HepG2 (cell line): ENCODE data around the gene STK40. TPM values are rescaled to one million over a fixed set of nuclear protein-coding genes. Genes with fewer than 3 reads are reported as not detected.

Experiments used
- ATAC-seq: fragments of 200-7000 bp; cut with Tn5 transposase; 3 replicates; pipeline ENCODE4 v1.9.1; 2020; ENCODE audit warnings: mild to moderate bottlenecking, moderate library complexity
- BruUV-seq: library from RNA; stranded (reverse); fragments of 400-500 nt; replicated peaks from 2 replicates; lab custom pipeline; 2021; lab: Mats Ljungman, UMichigan
- CTCF ChIA-PET: fragments of 300-600 bp; formaldehyde crosslinking; extraction: SDS; loops from one replicate; lab custom pipeline; 2021; ENCODE audit warnings: low total read pairs, inconsistent platforms, low intra/inter-chr PET ratio; lab: Yijun Ruan, JAX
- POLR2A ChIA-PET: fragments of 350-600 bp; sonication (Branson Sonifier 250); formaldehyde crosslinking; loops from one replicate; lab custom pipeline; 2020; ENCODE audit warnings: antibody characterized with exemption, inconsistent platforms; lab: Yijun Ruan, JAX
- DNase-seq: peaks from one replicate; pipeline ENCODE4 v3.0.0-alpha.2; 2015; ENCODE audit warnings: low spot score
- FAIRE-seq: peaks from 3 replicates; lab custom pipeline; 2011; peaks lifted over from hg19 to GRCh38; lab: Jason Lieb, UNC
- H2AFZ ChIP-seq: one replicate; pipeline ENCODE4 v1.6.1; 2011; ENCODE audit warnings: low read length, inconsistent platforms
- H3K27ac ChIP-seq: fragments of 300-600 bp; 3 replicates; pipeline ENCODE4 v1.8.0; 2011; ENCODE audit warnings: mixed run types, mild to moderate bottlenecking, mixed read lengths, low read length, inconsistent platforms; ENCODE audit not compliant: insufficient read depth; ENCODE audit errors: extremely low read length
- H3K27me3 ChIP-seq, 2 experiments: fragments of 200-600 bp in 1 of 2; 2 replicates in 1 of 2; 3 replicates in 1 of 2; pipeline versions ENCODE4 v1.6.0 to v1.8.0; 2011; ENCODE audit warnings: low read length in 2 of 2, mild to moderate bottlenecking in 2 of 2, moderate library complexity in 2 of 2, inconsistent platforms in 1 of 2; ENCODE audit not compliant: insufficient read depth in 2 of 2, control insufficient read depth in 1 of 2
- H3K36me3 ChIP-seq, 2 experiments: fragments of 200-600 bp in 1 of 2; replicated peaks in 1 of 2; 2 replicates in 1 of 2; 3 replicates in 1 of 2; pipeline versions ENCODE4 v1.5.1 to v1.8.0; 2011; ENCODE audit warnings: low read length in 2 of 2, inconsistent platforms in 1 of 2; ENCODE audit not compliant: insufficient read depth in 2 of 2, control insufficient read depth in 1 of 2
- H3K4me1 ChIP-seq: 2 replicates; pipeline ENCODE4 v1.5.1; 2012; ENCODE audit warnings: low read length, inconsistent platforms; ENCODE audit not compliant: insufficient read depth
- H3K4me2 ChIP-seq: 2 replicates; pipeline ENCODE4 v1.6.0; 2011; ENCODE audit warnings: low read depth, low read length, inconsistent platforms
- H3K4me3 ChIP-seq, 3 experiments: fragments of 200-600 bp in 1 of 3; sonication (generic), shearing (Covaris generic) in 1 of 3; replicated peaks in 1 of 3; 2 replicates each; pipeline ENCODE4 v1.5.1; 2011 to 2016; ENCODE audit warnings: low read length in 3 of 3, inconsistent platforms in 2 of 3, low read depth in 2 of 3, mild to moderate bottlenecking in 2 of 3, control low read depth in 1 of 3, mixed read lengths in 1 of 3; ENCODE audit not compliant: insufficient read depth in 1 of 3
- H3K79me2 ChIP-seq: one replicate; pipeline ENCODE4 v1.6.1; 2011; ENCODE audit warnings: low read length, inconsistent platforms; ENCODE audit not compliant: insufficient read depth
- H3K9ac ChIP-seq: 2 replicates; pipeline ENCODE4 v1.6.0; 2011; ENCODE audit warnings: mild to moderate bottlenecking, low read depth, low read length, inconsistent platforms; ENCODE audit not compliant: insufficient read depth
- H3K9me3 ChIP-seq: 2 replicates; pipeline ENCODE4 v1.5.1; 2012; ENCODE audit warnings: mild to moderate bottlenecking, low read length
- H4K20me1 ChIP-seq: 2 replicates; pipeline ENCODE4 v1.6.0; 2011; ENCODE audit warnings: inconsistent platforms, mild to moderate bottlenecking, low read length, moderate library complexity; ENCODE audit not compliant: insufficient read depth
- ERF ChIP-seq: IDR thresholded peaks from 2 replicates; pipeline ENCODE4 v1.6.1; 2018; ENCODE audit warnings: missing biosample characterization, missing genetic modification reagents
- FOSL2 ChIP-seq: sonication (generic); formaldehyde crosslinking; IDR thresholded peaks from 2 replicates; pipeline ENCODE4 v1.4.0; 2020; ENCODE audit warnings: missing genetic modification reagents
- IRX3 ChIP-seq: sonication (generic); formaldehyde crosslinking; IDR thresholded peaks from 2 replicates; pipeline ENCODE4 v1.8.1; 2023; ENCODE audit warnings: mild to moderate bottlenecking, low read depth, missing genetic modification reagents, borderline replicate concordance
- MNT ChIP-seq: fragments of 450-650 bp; IDR thresholded peaks from 2 replicates; pipeline ENCODE4 v1.6.1; 2016
- NFIC ChIP-seq: IDR thresholded peaks from 2 replicates; pipeline ENCODE4 v1.6.1; 2012; ENCODE audit warnings: mild to moderate bottlenecking, low read length, inconsistent platforms
- RFXAP ChIP-seq: sonication (generic); formaldehyde crosslinking; IDR thresholded peaks from 2 replicates; pipeline ENCODE4 v1.4.0; 2020; ENCODE audit warnings: missing genetic modification reagents, borderline replicate concordance
- SMAD1 ChIP-seq: sonication (generic); formaldehyde crosslinking; IDR thresholded peaks from 2 replicates; pipeline ENCODE4 v1.4.0; 2020; ENCODE audit warnings: missing genetic modification reagents, low read depth, mild to moderate bottlenecking, borderline replicate concordance
- SMAD3 ChIP-seq: sonication (generic); formaldehyde crosslinking; IDR thresholded peaks from 2 replicates; pipeline ENCODE4 v1.4.0; 2020; ENCODE audit warnings: missing genetic modification reagents
- ZNF256 ChIP-seq: sonication (generic); formaldehyde crosslinking; conservative IDR thresholded peaks from 2 replicates; pipeline ENCODE4 v1.4.0; 2020; ENCODE audit warnings: missing genetic modification reagents
- ZNF3 ChIP-seq: IDR thresholded peaks from 2 replicates; pipeline ENCODE4 v1.7.0; 2017; ENCODE audit warnings: inconsistent platforms
- ZNF605 ChIP-seq: sonication (generic); formaldehyde crosslinking; IDR thresholded peaks from 2 replicates; pipeline ENCODE4 v1.8.0; 2022; ENCODE audit warnings: mild to moderate bottlenecking, missing genetic modification reagents
- ZNF629 ChIP-seq: sonication (generic); formaldehyde crosslinking; conservative IDR thresholded peaks from 2 replicates; pipeline ENCODE4 v1.5.0; 2020; ENCODE audit warnings: missing genetic modification reagents
- ZNF772 ChIP-seq: sonication (generic); formaldehyde crosslinking; IDR thresholded peaks from 2 replicates; pipeline ENCODE4 v1.5.0; 2020; ENCODE audit warnings: mild to moderate bottlenecking, missing genetic modification reagents
- WGBS: methylation state at CpG from one replicate; pipeline ENCODE4 v1.1.6; 2017; ENCODE audit warnings: low lambda C conversion rate; 5-methylcytosine and 5-hydroxymethylcytosine counted together
- in situ Hi-C: cut with HindIII; loops from 2 replicates; pipeline ENCODE4 v1.10.0; 2017; ENCODE audit warnings: low pct_unique_long_range_greater_than_20kb; ENCODE audit not compliant: extremely low pct_ligation_motif_present
- intact Hi-C: fragments of 100-400 bp; cut with micrococcal nuclease; formaldehyde crosslinking; loops from one replicate; pipeline ENCODE4 v1.10.0; 2022; ENCODE audit not compliant: unreplicated experiment
- polyA plus RNA-seq, 8 experiments: library from polyadenylated mRNA; depleted of rRNA in 3 of 8; stranded (reverse) in 7 of 8; unstranded in 1 of 8; fragments of >200 nt; fragmentation: Illumina TruSeq in 4 of 8; extraction: Trizol in 4 of 8; gene quantifications; 2 replicates each; pipeline versions ENCODE4 v1.2.1 to v1.2.3, GENCODE V29; 2011 to 2016; ENCODE audit warnings: low read depth in 4 of 8, missing spikeins in 1 of 8, mixed read lengths in 1 of 8; ENCODE audit not compliant: insufficient read depth in 1 of 8
- total RNA-seq, 5 experiments: library from RNA; depleted of rRNA; stranded (reverse); fragments of >200 nt; fragmentation: Illumina TruSeq; extraction: Trizol; gene quantifications; 2 replicates each; pipeline ENCODE4 v1.2.3, GENCODE V29; 2016; ENCODE audit warnings: low read depth in 1 of 5

Gene STK40
- total and polyA plus RNA-seq, 2 of the 13 experiments (the other 11 are each of a cell fraction or from before 2014, with no cell fraction given): 33.8 to 35.1 TPM

DNA sequence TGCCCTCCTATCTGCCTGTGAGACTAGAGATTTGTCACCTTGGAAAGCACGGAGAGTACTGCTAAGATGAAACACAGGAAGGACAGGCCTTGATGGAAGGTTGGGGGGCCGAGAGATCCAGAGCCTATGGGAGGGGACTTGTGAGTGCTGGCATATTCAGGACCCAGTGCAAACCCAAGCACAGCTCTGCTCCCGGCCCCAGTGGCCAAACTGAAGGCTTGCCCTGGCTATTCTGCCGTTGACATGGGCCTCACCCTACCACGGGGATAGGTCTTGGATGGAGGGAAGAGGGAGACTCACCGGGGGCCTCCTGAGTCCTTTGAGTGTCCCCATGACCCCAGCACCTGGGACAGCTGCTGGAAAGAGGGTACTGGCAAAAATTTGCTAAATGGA is 57.6 kb downstream of the STK40 start:
- BruUV-seq: no TSS peak
- POLR2A ChIA-PET: interaction anchor here (1.3 kb wide), 1 partner anchor 73 kb away, joined by 5 read pairs; no protein-coding TSS in a partner anchor

GRCh38 chr1:36327421-36328087 is 58.2 kb downstream of the STK40 start:
- Histone ChIP-seq H3K9me3 (no peaks in the 10 kb centered on the region), H3K4me1 (peaks cover 66% of the 10 kb centered on the region), H3K36me3 (no peaks in the 10 kb centered on the region), H3K27ac (no peak overlapping the region), H3K4me2 (0 out of 2 replicates have a peak overlapping the region, but pooled peaks have one; percentile 0), H2AFZ (no peak overlapping the region), H3K9ac (0 out of 2 replicates have a peak overlapping the region, but pooled peaks have one; percentile 2), H3K27me3 (peaks cover 0 to 22% of the 10 kb centered on the region in 2 experiments; a peak in 3 of 5 replicates), H3K79me2 (no peaks in the 10 kb centered on the region), H3K4me3 (no peak overlapping the region; a peak in 1 of 6 replicates)
- ATAC-seq (peak; percentile 6; the same call in 1 of the 3 replicates), DNase-seq (no peak), FAIRE-seq (no peak)
- no TSS peak for BruUV-seq
- intact Hi-C loops: no loop called here
- ChIA-PET POLR2A (interaction anchor here (1.3 kb wide), 1 partner anchor 73 kb away, joined by 5 read pairs; no protein-coding TSS in a partner anchor), CTCF (no interaction called here)
- in situ Hi-C loops: no loop called here
- TF ChIP-seq ZNF605 (CRISPR knock-in tag) (no peak), ZNF256 (CRISPR knock-in tag) (no peak), RFXAP (no peak), MNT (peak; percentile 14; the same call in 1 of the 2 replicates), ZNF772 (CRISPR knock-in tag) (no peak), SMAD1 (CRISPR knock-in tag) (no peak), NFIC (no peak), FOSL2 (CRISPR knock-in tag) (peak; percentile 64), ZNF3 (CRISPR knock-in tag) (peak; percentile 55; the same call in 1 of the 2 replicates), IRX3 (CRISPR knock-in tag) (no peak), ERF (CRISPR knock-in tag) (no peak), SMAD3 (CRISPR knock-in tag) (no peak)
- TF ChIP-seq, all 625 proteins: peak for 3
- no peaks in the 10 kb centered on the region for H4K20me1 ChIP-seq
- WGBS: 37% methylated on average over 9 of the region's 9 CpGs

More for the DNA sequence above, 57.6 kb downstream of the STK40 start:
- Histone ChIP-seq H3K4me3 (no peak overlapping the region; a peak in 1 of 6 replicates), H3K9me3 (no peaks in the 10 kb centered on the region), H3K4me2 (0 out of 2 replicates have a peak overlapping the region, but pooled peaks have one; percentile 0), H3K27ac (no peak overlapping the region), H3K4me1 (peaks cover 66% of the 10 kb centered on the region), H2AFZ (no peak overlapping the region), H3K36me3 (no peaks in the 10 kb centered on the region), H3K79me2 (no peaks in the 10 kb centered on the region), H4K20me1 (no peaks in the 10 kb centered on the region), H3K9ac (0 out of 2 replicates have a peak overlapping the region, but pooled peaks have one; percentile 2), H3K27me3 (peaks cover 0 to 25% of the 10 kb centered on the region in 2 experiments; a peak in 3 of 5 replicates)
- TF ChIP-seq ZNF629 (CRISPR knock-in tag): no peak
- CTCF ChIA-PET: no interaction called here
- 6% methylated on average over 3 of the region's 6 CpGs for WGBS
- ATAC-seq (peak; percentile 15), FAIRE-seq (no peak), DNase-seq (no peak)
- in situ Hi-C loops (no loop called here), intact Hi-C loops (no loop called here)
